NAMALWA (cell line): Measurements from ENCODE around the gene ABI1.
A peak's percentile ranks its signal among the peaks of the same experiment; 100 is the strongest.

Source experiments
- DNase-seq: peaks from one replicate; pipeline ENCODE4 v3.0.0-alpha.2; 2015; ENCODE audit warnings: low spot score

The ABI1 gene

DNA sequence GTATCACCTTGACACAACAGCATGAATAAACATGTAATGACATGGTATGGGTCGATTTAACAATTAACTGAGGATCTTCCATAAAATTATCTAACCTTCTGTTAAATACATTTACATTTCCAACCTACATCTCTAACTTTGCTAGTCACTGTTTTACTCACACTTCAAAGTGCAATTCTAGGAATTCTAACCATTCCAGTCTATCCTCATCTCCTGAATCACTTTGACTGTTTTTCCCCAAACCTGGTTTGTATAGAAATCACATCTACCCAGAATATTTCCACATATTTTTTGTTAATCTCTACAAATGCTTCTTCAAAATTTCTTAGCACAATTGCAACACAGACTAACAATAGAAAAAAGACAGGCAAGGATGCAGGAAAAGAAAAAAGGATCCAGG lies 6.2 kb downstream of the ABI1 start:
- no peak for DNase-seq

DNA sequence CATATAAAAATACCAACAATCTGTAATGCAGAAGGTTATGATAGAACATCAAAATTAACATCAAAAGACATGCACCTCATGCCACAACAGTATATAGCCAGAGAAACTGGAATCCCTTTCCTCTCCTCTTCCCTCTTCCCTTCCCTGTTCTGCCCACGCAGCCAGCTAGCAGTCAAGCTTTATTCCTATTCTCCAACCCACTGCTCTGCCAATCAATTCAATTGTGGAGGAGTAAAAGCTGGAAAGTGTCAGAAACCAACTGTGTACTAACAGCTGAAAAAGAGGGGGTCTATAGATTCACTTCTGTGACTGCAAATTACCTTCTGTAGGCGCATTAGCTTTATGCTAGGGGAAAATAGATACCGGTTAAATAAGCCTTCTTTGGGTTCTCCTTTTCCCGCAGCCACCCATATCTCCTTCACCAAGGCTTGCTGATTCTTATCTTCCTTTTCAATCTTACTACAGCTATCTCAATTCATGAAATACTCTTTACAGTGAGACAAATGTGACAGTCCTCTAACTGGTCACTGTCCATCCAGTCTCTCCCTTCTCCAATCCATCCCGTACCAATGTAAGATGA lies 16.3 kb downstream of the ABI1 start:
- no peak for DNase-seq

DNA sequence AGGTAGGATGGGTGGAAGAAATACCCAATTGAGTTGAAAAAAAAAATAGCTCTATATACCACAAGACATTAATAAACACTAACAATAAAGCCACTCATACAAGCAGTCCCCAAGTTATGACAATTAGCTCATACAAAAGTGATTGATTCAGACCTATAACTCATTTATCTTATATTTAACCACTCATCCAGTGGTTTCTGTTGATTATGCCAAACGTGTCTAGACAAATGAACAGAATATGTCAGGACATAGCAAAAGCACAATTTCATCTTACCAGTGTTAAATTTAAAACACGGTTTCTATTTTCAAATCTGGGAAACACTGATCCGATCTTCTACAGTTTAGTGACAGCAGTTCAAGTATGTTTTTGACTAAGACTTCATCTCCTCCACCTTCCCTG lies 17.0 kb downstream of the ABI1 start:
- DNase-seq = no peak

DNA sequence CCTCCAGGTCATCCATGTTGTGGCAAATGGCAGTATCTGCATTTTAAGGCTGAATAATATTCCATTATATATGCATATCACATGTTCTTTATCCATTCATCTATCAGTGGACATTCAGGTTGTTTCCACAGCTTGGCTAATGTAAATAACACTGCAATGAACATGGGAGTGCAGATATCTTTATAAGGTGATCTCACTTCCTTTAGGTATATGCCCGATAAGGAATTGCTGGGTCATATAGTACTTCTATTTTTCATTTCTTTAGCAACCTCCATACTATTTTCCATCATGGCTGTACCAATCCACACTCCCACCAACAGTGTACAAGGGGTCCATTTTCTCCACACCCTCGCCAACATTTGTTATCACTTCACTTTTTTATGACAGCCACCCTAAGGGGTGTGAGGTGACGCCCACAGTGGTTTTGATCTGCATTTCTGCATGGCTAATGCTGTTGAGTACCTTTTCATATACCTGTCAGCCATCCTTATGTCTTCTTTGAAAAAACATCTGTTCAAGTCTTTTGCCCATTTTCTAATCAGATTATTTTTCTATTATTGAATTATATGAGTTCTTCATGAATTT lies 18.9 kb downstream of the ABI1 start:
- DNase-seq = no peak

DNA sequence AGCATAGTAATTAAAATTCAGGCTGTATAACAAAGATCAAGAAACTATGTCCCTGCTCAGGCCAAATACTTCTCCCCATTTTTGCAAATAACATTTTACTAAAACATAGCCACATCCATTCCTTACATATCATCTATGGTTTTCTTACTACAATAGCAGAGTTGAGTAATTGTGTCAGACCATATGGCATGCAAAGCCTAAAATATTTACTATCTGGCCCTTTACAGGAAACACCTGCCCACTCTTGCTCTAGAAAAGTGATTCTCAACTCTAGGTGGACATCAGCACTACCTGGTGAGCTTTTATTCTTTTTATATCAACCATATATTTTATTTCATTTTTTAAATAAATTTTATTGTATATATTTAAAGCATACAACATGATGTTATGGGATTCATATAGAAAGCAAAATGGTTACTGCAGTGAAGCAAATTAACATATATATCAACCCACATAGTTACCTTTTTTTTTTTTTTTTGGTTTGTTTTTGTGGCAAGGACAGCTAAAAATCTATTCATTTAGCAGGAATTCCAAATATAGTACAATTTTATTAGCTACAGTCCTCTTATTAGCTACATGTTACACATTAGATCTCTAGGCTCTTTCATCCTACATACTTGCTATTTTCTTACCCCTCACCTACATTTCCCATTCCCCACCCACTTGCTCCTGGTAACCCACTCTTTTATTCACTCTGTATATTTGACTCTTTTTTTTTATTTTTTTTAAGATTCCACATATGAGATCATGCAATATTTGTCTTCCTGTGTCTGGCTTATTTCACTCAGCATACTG lies 19.6 kb downstream of the ABI1 start:
- peak; percentile 41 for DNase-seq

DNA sequence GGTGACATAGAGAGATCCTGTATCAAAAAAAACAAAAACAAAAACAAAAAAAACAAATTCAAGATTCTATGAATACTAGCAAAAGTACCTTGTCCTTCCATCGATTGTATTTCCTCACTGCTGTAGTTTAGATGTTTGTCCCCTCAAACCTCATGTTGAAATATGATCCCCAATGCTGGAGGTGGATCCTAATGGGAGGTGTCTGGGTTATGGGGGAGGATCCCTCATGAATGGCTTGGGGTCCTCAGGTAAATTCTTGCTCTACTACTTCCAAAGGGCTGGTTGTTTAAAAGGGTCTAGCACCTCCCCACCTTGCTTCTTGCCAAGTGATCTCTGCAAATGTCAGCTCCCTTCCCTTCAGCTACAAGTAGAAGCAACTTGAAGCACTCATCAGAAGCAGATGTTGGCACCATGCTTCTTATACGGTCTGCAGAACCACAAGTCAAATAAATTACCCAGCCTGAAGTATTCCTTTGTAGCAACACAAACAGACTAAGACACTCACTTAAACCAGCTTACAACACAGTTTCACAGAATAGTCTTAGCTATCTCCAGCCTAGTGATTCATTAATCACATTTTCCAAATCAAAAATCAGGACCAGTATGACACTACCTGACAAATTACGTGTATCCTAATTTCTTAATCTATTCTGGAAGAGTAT lies 20.7 kb downstream of the ABI1 start:
- DNase-seq = no peak

DNA sequence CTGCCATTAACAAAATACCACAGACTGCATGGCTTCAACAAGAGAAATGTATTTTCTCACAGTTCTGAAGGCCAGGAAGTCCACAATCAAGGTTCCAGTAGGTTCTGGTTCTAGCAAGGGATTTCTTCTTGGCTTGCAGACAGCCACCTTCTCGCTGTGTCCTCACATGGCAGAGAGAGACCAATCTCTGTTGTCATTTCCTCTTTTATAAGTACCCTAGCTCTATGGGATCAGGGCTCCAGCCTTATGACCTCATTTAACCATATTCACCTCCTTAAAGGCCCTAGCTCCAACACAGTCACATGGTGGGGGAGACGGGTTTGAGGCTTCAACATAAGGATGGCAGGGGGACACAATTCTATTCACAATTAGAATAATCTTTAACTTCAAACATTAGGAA lies 23.6 kb downstream of the ABI1 start:
- DNase-seq = no peak

DNA sequence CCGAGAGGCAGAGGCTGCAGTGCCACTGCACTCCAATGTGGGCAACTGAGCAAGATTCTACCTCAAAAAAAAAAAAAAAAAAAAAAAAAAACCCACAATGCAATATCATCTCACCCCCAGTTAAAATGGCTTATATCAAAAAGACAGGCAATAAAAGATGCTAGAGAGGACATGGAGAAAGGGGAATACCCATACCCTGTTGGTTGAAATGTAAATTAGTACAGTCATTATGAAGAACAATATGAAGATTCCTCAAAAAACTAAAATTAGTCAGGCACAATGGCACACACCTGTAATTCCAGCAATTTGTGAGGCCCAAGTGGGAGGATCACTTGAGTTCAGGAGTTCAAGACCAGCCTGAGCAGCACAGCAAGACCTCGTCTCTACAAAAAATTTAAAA lies 25.7 kb downstream of the ABI1 start:
- no peak for DNase-seq

DNA sequence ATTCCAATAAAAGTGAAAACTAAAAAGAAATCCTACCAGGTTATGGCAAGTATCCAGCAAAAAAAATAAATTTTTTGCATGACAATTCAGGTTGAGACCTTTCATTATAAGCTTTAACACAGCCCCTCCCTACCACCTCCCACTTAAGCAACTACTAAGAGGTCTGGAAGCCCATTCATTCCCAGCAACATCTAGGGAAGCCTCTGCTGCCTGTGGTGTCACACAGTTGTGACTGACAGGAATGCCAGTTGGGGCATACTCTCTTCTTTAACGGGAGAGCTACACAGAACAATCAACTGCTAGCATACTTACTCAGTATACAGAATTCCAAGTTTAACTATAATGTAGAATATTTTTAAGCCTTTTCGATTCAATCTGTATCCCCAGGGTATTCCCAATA lies 27.8 kb downstream of the ABI1 start:
- DNase-seq = no peak

DNA sequence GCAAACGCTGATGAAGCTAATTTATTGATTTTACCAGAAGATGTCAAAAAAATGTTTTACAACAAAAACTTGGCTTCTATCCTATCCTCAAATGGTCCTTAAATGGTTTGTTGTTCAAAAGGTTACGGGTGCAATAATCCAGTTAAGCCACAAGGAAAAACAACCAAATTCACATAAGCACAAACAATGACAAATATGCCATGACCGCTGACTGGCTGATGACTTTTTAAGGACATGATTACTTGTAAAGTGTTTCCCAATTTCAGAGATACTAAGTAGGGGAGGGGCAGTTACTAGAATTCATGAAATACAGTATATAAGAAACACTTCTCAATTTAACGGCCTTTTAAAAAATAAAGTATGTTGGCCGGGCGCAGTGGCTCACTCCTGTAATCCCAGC lies 28.8 kb downstream of the ABI1 start:
- DNase-seq = no peak

DNA sequence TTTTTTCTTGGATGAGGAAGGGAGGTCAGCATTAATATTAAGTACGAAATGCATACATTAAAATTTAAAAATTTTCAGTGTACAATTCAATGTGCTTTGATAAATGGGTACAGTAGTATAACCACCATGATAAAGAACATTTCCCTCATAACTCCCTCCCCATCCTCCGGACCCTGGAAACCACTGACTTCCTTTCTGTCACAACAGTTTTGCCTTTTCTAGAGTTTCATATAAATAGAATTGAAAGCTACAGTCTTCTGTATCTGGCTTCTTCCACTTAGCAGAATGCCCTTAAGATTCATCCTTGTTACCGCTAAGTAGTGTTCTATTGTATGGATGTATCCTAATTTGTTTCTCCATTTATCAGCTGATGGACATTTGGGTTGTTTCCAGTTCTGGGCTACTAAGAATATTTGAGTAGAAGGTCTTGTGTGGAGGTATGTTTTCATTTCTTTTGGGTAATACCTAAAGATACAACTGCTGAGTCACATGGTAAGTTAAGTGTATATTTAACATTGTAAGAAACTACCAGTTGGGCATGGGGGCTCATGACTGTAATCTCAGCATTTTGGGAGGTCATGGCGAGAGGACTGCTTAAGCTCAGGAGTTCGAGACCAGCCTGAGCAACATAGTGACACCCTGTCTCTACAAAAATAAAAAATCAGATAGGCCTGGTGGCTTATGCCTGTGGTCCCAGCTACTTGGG lies 30.8 kb downstream of the ABI1 start:
- DNase-seq = no peak

DNA sequence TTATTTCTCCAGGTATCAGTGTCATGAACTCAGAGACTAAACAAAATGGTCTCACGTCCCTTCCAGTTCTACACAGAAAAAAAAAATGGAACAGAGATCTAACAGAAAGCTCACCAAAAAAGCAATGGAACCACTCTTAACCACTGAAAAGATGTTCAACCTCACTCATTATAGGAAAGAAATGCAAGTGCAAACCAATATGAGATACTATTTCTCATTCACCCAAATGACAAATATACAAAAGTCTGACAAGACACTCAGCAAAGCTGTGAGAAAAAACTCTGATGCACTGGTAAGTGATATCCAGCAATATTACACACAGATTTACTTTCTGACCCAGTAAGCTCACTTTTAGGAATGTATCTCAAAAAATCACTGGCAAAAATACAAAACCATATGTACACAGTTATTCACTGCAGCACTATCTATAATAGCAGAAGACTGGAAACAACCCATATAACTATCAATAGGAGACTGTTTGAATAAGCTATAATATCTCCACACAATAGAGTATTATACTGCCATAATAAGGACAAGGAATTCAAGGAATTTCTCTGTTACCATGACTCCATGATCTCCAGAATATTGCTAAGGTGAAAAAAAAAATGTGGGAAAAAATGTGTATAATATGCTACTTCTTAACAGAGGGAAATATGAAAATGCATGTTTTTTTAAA lies 36.6 kb downstream of the ABI1 start:
- DNase-seq = no peak

DNA sequence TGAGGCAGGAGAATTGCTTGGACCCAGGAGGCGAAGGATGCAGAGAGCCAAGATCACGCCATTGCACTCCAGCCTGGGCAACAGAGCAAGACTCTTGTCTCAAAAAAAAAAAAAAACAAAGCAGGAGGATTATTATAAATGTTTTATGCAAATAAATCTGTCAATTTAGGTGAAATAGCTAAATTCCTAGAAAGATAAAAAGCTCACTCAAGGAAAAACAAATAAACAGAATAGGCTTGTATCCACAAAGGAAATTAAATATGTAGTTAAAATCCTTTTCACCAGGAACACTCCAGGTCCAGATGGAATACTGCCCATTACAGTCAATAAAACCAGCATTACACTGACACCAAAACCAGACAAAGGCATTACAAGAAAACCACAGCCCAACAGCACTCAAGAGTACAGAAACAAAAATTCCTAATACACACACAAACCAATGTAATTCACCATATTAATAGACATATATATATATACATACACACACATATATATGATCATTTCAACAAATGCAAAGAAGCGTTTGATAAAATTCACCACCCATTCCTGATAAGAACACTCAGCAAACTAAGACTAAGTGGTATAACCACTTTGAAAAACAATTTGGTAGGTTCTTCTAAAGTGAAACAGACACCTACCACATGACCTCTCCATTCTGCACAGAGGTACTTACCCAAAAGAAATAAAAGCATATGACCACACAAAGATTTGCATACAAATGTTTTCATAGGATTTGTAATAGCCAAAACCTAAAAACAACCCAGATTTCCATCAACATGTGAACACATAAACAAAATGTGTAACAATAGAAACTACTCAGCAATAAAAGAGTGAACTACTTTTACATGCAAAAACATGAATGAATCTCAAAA lies 38.8 kb downstream of the ABI1 start:
- no peak for DNase-seq

DNA sequence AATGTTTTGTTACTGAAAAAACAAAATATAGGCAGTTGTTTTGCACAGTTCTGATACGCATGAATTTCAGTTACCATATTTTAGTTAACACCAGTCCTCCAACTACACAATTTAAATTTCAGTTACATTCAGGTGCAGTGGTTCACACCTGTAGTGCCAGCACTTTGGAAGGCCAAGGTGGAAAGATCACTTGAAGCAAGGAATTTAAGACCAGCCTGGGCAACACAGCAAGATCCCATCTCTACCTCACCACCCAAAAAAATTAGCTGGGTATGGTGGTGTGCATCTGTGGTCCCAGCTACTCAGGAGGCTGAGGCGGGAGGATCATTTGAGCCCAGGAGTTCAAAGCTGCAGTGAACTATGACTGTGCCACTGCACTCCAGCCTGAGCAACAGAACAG lies 45.3 kb downstream of the ABI1 start:
- DNase-seq = no peak

DNA sequence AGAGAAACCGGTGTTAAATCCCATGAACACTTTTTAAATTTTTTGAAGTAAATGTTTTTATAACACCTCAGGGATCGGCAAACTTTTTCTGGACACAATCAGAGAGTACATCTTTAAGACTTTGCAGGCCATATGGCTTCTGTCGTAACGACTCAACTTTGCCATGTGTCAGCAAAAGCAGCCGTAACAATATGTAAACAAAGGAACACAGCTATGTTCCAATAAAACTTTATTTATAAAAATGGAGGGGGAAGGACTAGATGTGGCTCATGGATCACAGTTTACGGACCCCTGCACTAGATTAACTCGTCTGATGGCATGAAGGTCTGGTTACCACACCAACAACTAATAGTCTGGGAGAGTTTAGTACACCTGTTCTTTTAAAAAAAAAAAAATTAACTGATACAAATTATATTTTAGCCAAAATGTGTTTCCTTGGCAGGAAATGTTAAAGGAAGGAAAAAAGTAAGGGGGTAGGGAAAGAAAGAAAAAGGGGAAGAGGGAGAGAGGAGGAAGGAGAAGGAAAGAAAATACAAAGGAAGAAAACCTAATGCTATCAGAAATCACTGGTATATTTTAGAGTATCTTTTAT lies 50.2 kb downstream of the ABI1 start:
- no peak for DNase-seq

DNA sequence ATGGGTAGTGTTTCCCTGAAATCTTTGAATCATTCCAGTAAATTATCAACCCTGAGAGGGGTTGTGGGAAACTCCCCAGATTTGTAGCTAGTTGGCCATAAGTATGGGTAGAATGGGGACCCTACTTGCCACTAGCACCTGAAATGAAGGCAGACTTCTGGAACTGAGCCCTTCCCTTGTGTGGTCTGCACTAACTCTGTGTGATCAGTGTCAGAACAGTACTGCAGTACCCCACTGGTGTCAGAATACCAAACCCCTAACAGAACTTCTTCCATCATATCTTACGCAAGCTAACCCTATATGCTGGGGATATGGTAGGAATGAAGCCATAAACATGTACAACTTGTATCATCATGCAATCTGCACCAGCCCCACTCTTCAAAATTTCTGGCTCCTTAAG lies 50.8 kb downstream of the ABI1 start:
- DNase-seq = no peak

DNA sequence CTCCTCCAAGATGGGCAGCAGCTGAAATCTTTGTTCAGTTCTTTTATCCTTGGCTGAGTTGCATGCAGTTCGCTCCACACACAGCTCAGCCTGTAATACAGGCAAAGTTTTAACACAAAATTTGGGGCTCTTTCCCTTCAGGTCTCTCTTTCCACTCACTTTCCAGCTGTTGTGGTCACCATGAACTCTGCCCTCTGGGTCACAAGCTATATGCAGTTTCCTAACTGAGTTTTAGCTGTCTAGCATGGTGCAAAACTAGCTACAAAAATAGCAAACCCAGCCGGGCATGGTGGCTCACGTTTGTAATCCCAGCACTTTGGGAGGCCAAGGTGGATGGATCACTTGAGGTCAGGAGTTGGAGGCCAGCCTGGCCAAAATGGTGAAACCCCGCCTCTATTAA lies 53.2 kb downstream of the ABI1 start:
- no peak for DNase-seq

DNA sequence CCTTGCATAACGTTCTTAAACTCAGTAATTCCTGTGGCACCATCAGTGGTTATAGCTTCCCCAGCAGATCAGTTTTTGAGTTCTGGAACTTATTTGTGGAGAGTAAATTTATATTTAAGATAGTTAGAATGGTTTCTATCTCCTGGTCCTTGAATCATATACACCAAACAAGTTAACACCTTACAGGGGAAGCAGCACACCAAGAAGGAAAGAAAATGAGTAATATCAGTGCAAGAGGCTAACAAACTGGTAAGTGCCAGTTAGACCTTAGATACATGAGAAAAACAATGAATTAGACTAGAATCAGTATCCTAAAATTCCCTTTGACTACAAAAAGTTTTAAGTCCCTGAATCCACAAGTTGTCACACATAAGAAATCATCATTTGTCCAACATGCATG lies 54.2 kb downstream of the ABI1 start:
- no peak for DNase-seq

DNA sequence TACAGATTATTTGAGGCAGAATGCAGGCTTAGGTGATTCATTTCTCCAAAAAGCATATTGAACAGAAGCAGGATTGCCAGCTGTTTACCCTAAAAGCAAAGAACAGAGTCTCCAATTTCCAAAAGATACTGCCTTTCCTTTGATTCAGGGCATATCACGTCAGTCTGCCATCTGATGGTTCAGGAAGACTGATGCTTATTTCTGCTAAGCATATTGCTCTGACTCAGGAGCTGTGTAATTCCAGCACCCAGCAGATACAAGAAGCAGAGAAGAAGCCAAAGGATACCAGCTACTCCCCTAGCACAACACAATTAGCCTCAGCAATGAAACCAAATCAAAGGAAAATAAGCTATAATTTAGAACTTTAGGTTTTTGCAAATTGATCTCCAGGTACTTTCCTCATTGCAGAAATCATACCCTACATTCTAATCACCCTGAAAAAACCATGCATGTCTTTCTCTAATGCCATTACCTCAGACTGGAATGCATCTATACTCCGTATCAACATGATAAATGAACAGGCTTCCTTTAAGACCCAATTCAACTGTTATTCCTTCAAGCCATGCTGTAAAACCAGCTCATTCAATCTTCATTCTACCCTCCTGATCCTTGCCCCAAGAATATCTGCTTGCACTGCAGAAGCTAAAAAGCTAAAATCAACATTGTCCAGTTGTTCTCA lies 55.1 kb downstream of the ABI1 start:
- peak; percentile 43 for DNase-seq
